HG02852 (cell line): ENCODE data around the gene CDKN1B.

Experiments
- ATAC-seq: cut with Tn5 transposase; IDR thresholded peaks from one replicate; pipeline ENCODE4 v1.9.1; 2021; ENCODE audit warnings: mild to moderate bottlenecking, moderate library complexity; ENCODE audit not compliant: unreplicated experiment

The CDKN1B gene

DNA sequence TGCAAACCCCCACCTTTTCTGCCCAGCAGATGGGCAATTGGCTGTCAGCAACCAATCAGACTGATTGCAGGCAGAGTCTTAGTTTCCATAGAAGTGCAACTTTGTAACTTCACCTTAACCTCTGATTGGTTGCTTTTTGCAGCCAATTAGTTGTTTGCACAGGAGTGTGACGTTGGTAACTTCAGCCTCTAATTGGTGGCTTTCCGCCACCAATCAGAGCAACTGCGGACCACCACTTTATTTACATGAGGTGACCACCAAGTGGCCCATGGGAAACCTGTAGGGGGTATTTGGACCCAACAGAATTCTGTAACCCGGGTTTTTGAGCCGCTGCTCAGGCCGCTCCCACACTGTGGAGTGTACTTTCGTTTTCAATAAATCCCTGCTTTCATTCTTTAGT lies 32.3 kb downstream of the CDKN1B start:
- no peak for ATAC-seq

DNA sequence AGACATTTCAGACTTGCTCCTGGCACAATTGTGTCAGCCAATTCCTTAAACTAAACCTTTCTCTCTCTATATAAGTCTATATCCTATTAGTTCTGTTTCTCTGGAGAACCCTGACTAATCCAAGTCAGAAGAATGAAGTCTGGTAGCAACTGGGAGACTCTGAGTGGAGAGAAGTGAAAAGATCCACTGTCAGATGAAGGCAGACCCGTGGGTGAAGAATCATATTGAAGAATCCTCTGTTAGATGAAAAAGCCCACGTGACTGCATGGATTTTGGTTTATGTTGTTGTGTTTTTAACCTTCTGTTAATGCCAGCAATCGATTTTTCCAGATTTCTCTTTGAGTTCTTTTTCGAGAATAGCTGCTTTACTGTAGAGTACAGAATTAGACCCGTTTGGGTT lies 38.8 kb downstream of the CDKN1B start:
- ATAC-seq = no peak

DNA sequence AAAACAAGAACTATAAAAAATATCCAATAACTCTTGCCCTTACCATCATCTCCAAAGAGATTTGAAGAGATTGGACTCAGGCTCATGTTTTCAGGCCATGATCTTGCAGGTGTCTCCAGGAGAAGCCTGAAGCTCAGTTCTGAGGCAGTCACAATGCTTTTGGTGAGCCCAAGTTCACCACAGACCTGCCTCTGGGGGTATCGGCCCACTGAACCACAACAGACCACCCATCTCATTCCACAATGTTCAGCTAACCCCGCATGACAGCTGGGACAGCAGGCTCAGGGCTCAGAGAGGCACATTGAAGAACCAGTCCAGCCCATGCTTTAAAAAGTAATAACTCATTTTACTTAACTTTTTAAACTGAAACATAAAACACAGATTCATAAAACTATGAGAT lies 40.0 kb downstream of the CDKN1B start:
- ATAC-seq = no peak

- no peak for ATAC-seq
Observed at GRCh38 chr12:12759234-12759915, 42.2 kb downstream of the CDKN1B start.

GRCh38 chr12:12764824-12765223 lies 47.7 kb downstream of the CDKN1B start:
- no peak for ATAC-seq

GRCh38 chr12:12770262-12770661 lies 53.1 kb downstream of the CDKN1B start:
- no peak for ATAC-seq
